ENCODE results near the gene OSGEP.

DNA sequence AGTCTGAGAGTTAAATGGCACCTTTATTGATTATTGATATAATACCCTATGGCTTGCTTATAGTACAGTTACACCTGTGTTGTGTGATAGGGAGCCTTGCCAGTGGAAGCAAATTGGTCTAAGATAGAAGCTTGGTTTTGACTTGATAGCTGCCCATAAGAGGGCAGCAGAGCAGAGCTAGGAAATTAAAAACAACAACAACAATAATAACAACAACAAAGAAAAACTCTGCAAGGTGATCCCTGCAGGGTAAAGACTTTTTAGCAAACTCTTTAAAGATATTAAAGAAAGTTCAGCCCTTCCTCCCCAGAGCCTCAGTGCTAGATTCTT is 32.7 kb upstream of the OSGEP start:
- no peak for TF ChIP-seq EZH2phosphoT487 (IDR thresholded peaks at IDR 0.05; ENCODE audit: low read depth)
- TF ChIP-seq, protein P1, sequence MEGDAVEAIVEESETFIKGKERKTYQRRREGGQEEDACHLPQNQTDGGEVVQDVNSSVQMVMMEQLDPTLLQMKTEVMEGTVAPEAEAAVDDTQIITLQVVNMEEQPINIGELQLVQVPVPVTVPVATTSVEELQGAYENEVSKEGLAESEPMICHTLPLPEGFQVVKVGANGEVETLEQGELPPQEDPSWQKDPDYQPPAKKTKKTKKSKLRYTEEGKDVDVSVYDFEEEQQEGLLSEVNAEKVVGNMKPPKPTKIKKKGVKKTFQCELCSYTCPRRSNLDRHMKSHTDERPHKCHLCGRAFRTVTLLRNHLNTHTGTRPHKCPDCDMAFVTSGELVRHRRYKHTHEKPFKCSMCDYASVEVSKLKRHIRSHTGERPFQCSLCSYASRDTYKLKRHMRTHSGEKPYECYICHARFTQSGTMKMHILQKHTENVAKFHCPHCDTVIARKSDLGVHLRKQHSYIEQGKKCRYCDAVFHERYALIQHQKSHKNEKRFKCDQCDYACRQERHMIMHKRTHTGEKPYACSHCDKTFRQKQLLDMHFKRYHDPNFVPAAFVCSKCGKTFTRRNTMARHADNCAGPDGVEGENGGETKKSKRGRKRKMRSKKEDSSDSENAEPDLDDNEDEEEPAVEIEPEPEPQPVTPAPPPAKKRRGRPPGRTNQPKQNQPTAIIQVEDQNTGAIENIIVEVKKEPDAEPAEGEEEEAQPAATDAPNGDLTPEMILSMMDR (IDR thresholded peaks at IDR 0.05; ENCODE audit: low read depth, low read length), result peak; percentile 27; the same call in 1 of the 2 replicates
